HuH-7 (cell line): Measurements from ENCODE around the gene RGL3.
A peak's percentile ranks its signal among the peaks of the same experiment; 100 is the strongest.
"Not testable (repeated sequence)": the region's sequence is repeated elsewhere in the genome, so short reads cannot be mapped to it uniquely, and the experiment has no call there.

Source experiments
- DNase-seq: peaks from one replicate; pipeline ENCODE4 v3.0.0; 2011; ENCODE audit warnings: low spot score

Gene RGL3

GRCh38 chr19:11450570-11451326 lies 31.6 kb upstream of the RGL3 start:
- no peak for DNase-seq

GRCh38 chr19:11448923-11449554 lies 29.9 kb upstream of the RGL3 start:
- no peak for DNase-seq

- no peak for DNase-seq
Observed at GRCh38 chr19:11448410-11448809, 29.3 kb upstream of the RGL3 start.

GRCh38 chr19:11447347-11448262 lies 28.5 kb upstream of the RGL3 start:
- no peak for DNase-seq

- DNase-seq, result peak; percentile 77
Observed at GRCh38 chr19:11446652-11447301, 27.7 kb upstream of the RGL3 start.

- no peak for DNase-seq
Observed at GRCh38 chr19:11446271-11446651, 27.1 kb upstream of the RGL3 start.

- no peak for DNase-seq
Observed at GRCh38 chr19:11445141-11445540, 26.0 kb upstream of the RGL3 start.

- no peak for DNase-seq
Observed at GRCh38 chr19:11444059-11444458, 24.9 kb upstream of the RGL3 start.

GRCh38 chr19:11437955-11438354 lies 18.8 kb upstream of the RGL3 start:
- DNase-seq, result no peak

- no peak for DNase-seq
Observed at GRCh38 chr19:11435833-11436313, 16.8 kb upstream of the RGL3 start.

- peak; percentile 95 for DNase-seq
Observed at GRCh38 chr19:11435057-11435832, 16.1 kb upstream of the RGL3 start, which contains the start of the genes ODAD3 and PRKCSH. ODAD3 (minus strand) TSS chr19:11435121; CDS start chr19:11435016, 105 bp downstream. PRKCSH (plus strand) TSS chr19:11435635; CDS start chr19:11436118, 483 bp downstream.

GRCh38 chr19:11434703-11435056 lies 15.6 kb upstream of the RGL3 start:
- DNase-seq, result no peak

- DNase-seq, result not testable (repeated sequence)
Observed at GRCh38 chr19:11433526-11433925, 14.4 kb upstream of the RGL3 start.

GRCh38 chr19:11426656-11427055 lies 7.5 kb upstream of the RGL3 start:
- DNase-seq, result no peak

- no peak for DNase-seq
Observed at GRCh38 chr19:11425719-11426457, 6.8 kb upstream of the RGL3 start.

GRCh38 chr19:11423791-11424181 lies 4.7 kb upstream of the RGL3 start:
- DNase-seq, result peak; percentile 34

- no peak for DNase-seq
Observed at GRCh38 chr19:11423164-11423790, 4.2 kb upstream of the RGL3 start.

- no peak for DNase-seq
Observed at GRCh38 chr19:11422163-11423065, 3.3 kb upstream of the RGL3 start.
